Hematopoietic multipotent progenitor cell treated with erythropoietin and hydrocortisone succinate and interleukin-3 and kit ligand, for 17 days (in vitro differentiated cells): ENCODE results near the gene PRKD2.

ENCODE experiments used
- DNase-seq: peaks from one replicate; pipeline ENCODE4 v3.0.0-alpha.2; 2015; ENCODE audit warnings: low spot score

Gene PRKD2

DNA sequence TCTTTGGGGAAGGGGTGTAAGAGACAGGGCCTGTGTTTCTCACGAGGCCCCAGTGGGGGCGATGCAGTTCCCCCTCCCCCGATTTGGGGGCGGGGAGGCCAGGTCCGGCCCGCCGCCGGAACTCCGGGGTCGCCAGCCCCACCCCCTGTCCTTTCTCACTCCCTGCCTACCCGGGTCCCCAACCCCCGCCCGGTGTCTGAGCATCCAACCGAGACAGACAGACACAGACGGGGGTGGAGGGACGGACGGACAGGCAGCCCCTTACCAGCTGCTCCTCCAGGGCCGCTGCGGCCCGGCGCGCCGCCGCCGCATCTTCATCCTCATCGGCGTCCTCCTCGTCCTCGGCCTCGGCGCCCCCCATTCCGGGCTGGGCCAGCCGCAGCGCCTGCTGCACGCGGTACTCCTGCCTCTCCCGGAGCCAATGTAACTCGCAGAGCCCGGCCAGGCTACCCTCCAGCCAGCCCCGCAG is 56.3 kb downstream of the PRKD2 start:
- no peak for DNase-seq

DNA sequence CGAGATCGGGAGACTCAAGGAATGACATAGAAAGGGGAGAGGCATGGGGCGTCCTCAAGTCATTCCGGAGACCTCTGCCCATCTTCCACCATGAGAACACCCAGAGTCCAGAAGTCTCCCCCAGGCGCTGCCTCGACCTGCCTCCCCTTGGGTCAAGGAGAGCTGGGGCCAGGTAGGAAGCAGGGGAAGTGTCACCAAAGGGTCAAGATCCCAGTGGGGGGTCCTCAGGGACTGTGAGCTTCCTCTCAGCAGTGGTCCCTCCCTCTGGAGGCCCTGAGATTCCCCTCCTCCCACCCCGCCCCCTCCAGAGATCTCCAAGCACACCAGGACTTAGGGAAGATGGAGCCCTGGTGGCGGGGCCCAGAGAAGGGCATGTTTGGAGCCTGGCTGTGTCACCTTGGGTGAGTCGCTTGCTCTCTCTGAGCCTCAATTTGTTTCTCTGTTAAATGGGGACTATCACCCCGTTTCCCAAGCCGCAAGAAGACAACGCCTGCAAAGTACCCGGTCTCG is 56.9 kb downstream of the PRKD2 start:
- DNase-seq: peak; percentile 6

DNA sequence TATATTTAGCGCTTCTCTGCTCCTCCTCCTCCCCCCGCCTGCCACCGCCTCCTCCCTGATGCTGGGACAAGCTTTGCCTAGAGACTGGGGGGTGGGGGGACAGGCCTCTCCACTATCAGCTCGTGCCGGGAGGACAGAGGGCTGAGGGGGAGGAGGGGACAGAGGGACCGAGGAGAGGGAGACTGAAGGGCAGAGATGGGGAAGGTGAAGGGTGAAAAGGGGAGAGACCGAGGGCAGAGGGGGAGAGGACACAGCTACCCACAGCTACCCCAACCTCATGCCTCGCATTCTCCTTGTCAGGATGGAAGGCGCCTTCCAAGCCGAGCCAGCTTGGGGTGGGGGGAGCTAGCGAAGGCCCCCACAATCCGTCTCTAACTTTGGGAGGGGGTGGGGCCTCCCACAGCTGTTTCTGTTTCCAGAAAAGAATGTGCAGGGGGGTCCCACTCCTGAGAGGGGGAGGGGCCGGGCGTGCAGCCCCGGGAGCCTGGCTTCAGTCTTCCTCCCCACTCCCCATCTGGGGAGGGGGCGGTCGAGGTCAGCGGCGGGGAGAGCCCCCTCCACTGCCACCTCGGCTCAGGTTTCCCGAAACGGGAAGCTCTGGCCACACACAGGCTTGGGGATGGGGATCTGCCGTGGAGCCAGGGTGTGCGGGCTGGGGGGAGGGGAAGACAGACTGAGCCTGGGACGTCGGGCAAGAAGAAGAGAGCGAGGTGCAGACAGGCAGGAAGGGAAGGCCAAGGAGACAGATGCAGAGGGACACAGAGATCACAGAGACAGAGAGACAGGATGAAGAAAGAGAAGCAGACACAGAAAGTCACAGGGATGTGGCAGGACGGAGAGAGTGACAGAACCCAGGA is 57.5 kb downstream of the PRKD2 start:
- DNase-seq: no peak

DNA sequence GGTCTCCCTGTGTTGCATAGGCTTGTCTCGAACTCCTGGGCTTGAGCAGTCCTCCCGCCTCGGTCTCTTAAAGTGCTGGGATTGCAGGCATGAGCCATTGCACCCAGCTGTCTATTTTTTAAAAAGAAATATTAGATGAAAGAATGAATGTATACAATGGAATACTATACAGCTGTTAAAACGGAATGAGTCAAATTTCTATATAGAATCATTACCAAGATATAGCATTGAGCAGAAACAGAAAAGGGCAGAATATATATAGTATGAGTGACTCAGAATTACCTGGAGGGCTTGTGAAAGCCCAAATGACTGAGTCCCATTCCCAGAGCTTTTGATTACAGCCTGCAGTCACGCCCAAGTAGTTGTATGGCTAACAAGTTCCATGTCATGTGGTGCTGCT is 60.4 kb downstream of the PRKD2 start:
- no peak for DNase-seq

DNA sequence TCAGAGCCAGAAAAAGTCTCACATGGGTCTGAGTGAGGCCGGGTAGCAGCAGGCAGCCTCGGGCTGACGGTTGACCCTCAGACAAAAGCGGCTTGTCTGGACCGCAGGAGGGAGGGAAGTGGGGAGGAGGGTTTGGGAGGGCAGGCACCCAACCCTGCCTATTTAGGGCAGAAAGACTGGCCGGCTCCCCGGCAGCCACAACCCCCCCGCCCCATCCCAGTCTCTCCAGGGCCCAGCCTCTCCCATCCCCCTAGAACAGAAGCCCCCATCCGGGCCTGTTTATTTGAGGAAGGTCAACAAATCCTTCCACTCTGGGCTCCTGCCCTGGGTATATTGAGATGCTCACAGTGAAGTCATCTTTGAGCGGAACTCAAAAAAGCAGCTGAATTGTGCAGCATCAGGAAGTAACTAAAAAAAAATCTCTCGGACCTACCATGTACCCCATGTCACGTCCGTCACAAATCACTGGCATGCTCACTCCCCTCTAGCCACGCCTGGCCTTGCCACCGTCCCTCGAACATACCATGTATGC is 62.2 kb downstream of the PRKD2 start:
- DNase-seq: no peak

DNA sequence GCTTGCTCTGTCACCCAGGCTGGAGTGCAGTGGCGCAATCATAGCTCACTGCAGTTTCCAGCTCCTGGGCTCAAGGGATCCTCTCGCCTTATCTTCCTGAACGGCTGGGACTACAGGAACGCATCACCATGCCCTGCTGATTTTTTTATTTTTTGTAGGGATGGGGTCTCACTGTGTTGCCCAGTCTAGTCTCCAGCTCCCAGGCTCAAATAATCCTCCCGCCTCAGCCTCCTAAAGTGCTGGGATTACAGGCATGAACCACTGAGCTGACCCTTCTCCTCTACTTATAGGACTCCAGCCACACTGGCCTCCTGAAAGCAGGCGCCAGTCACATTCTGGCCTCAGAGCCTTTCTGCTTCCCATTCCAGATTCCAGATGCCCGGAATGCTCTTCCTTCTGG is 66.5 kb downstream of the PRKD2 start:
- DNase-seq: no peak

DNA sequence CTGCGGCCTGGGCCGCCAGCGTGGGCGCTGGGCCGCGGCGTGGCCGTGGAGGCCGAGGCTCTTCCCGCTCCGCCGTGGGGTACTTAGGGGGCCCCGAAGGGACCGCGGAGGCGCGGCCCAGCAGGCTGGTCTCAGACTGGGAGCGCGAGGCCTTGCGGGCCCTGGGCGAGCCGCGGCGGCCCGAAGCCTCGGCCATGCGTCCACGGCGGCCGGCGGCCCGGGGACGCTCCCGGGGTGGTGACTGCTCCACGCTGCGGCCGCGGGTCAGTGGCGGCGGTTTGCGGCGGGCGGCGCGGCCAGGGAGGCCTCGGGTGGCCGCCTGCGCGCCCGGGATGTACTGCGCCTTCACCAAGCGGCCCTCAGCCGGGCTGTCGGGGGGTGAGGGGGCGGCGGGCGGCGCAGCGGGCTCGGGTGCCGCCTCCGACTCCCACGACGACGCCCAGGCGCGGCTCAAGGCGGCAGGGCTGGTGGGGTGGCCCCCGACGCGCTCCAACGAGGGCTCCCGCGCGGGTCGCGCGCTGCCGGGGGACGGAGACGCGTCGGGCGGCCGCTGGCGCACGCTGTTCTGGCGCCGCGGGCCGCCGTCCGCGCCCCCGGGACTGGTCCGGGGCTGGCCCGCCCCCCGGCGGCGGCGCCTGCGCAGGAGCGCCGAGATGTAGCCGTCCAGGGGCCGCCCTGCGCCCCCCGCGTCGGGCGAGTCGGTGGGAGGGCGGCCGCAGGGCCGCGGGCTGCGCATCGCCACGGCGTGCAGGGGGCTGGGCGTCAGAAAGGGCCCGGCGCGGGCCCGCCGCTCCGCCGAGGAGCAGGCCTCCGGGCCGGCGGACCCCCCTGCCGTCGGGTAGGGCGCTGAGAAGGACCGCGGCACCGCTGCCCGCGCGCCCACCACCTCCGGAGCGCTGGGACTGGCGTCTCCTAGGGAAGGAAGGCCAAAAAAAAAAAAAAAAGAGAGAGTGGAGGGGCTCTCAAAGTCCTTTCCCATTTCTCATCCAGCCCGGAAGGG is 67.7 kb downstream of the PRKD2 start:
- no peak for DNase-seq

DNA sequence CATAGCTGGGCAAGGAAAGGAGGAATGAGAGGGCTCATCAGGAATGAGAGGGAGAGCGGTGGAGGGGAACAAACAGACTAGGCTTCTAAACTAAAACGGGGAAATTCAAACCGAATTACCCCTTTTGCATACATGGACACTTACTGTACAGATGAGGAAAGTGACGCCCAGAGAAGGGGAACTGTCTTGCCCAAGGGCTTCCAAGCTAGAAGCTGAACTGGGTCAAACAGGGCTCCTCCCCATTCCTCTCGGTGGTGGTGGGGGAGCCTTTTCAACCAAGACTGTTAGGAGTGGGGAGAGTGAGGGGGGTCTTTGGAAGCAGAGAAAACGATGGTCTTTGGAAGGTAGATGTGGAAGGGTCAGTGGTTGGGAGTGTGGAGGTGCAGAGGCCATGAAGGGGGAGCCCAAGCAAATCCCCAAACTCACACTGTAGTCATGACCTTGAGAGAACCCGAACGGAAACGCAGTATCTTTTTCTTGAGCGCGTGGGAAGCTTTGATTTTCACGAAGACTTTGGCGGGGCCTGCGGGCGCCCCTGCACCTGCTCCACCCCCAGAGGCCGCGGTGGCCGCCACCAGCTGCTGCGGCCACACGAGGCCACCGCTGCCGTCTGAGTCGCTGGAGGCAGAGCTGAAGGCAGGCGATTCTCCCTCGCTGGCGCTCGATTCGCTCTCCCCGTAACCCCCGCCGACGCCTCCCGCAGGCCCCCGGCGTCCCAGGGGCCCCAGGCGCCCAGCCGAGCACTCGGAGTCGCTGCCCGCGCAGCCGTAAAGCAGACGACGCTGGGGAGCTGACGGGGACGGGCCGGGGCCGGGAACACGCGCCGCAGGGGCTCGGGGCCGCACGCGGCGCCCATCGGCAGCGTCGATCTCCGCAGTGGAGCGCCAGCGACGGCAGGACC is 68.6 kb downstream of the PRKD2 start:
- no peak for DNase-seq

DNA sequence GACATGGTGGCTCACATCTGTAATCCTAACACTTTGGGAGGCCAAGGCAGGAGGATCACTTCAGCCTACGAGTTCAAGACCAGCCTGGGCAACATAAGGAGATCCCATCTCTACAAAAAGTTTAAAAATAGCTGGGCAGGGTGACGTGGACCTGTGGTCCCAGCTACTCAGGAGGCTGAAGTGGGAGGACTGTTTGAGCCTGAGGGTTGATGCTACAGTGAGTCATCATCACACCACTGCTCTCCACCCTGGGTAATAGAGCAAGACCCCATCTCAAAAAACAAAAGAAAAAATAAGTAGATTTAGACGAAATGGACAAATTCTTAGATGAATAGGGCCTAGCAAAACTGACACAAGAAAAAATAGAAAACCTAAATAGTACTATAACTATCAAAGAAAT is 70.5 kb downstream of the PRKD2 start:
- no peak for DNase-seq

DNA sequence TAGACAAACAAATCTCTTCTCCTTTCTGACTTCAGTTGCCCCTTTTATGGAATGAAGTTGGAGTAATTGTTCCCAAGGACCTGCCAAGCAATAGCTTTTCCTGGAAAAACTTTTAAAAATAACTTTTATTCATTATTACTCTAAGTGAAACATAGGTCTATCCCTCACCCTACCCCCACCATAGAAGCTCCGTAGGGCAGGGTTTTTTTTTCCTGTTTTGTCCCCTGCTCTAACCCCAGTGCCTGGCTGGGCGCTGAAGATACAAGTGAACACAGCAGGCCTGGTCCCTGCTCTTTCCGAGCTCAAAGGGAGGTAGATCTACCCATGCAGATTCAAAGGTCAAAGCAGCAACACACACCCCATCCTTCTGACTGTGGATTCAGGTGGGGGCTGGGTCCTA is 72.2 kb downstream of the PRKD2 start:
- DNase-seq: no peak

DNA sequence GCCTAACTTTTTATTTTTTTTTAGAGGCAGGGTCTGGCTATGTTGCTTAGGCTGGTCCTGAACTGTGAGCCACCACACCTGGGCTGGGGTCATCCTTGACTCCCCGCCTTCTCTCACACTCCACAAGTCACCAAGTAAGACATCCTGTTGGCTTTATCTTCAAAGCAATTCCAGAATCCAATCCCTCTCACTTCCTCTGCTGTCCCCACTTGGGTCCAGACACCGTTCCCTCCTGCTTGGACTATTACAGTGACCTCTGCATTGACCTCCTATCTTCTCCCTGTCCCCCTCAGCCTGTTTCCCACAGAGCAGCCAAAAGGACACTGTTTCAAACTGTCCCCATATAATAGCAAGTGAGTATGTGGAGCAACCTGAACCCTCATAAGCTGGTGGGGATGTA is 76.3 kb downstream of the PRKD2 start:
- DNase-seq: no peak

DNA sequence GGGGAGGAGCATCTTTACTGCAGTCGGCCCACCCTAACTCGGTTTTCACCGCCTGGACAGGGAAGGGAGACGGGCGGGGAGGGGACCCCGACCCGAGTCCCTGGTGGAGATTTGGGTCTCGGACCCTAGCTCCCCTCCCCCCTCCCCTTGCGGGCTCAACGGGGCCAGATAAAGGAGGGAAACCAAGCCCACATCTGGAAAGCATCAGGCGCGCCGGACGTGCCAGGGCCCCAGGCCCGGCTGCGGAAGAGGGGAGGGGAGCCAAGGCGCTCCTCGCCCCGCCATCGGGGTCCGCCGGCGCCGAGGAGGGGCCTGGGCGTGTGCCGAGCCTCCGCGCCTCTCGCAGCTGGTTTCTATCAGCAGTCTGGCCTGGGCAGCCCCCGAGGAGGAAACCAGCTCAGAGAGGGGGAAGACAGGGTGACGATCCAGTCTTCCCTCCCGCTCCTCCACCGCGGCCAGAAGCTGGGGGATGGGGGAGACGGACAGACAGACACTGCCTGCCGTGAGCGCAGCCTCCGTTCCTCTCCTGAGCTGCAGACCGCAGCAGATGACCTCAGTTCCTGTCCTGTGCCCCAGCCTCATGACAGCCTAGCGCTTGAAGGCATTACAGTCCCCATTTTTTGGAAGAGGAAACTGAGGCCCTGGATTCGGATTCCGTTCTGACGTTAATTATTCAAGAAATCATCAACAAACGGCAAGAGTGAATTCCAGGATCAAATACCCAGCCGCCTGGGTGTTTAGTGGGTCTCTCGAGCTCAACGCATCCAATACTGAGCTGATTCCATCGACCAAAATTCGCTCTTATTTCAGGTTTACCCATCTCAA is 77.3 kb downstream of the PRKD2 start:
- DNase-seq: no peak

DNA sequence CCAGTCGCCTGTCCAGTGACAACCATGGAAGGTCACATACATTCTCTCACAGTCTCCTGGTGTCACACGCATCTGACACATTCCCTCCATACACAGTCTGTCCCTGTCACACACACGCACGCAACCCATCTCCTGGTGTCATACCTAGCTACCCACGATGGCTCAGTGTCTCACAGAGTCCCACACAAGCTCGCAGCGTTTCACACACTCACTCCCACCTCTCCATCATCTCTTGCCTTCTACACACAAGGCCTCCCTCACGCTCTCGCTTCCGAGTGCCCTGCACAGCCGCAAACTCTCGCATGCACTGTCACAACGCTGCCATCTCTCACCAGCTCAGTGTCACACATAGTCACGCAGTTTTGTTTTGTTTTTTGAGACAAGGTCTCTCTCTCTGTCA is 79.7 kb downstream of the PRKD2 start:
- no peak for DNase-seq

DNA sequence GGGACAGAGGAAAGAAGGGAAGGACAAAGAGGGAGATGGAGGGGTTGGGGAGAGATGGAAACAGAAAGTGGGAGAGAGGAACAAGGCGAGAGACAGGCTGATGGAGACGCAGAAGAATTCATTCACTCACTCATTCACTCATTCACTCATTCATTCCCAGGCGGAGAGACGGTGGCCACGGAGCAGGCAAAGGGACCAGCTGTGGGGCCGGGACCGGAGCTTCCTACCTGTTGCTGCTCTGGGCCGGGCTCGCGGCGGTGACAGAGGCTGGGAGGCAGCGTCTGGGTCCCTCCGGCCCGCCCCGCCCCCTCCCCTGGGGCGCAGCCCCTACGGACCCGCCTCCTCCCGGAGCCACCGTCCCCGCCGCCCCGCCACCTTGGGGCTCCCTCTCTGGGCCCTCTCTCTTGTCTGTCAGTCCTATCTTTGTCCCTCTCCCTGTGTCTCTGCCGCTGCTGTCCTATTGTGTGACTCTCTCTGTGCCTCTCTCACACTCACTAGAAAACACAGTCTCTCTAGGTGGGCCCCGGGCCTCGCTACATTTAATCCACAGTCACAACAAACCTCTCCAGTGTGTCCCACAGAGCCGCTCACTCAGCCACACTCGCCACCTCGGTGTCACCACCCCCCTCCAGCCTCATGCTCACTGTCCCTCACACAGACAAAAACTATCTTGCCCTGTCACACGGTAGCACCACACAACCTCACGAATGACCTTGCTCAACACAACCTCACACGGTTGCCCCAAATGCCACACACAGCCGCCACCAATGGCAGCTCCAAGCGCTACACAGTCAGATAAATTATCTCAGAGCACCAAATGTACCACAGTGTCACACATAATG is 80.8 kb downstream of the PRKD2 start, which contains the start of gene GNG8:
TSS of gene GNG8 (minus strand) at position 283 of the 842 bp plus-strand sequence. CDS start 1,520 bp downstream, outside the sequence.
- no peak for DNase-seq

DNA sequence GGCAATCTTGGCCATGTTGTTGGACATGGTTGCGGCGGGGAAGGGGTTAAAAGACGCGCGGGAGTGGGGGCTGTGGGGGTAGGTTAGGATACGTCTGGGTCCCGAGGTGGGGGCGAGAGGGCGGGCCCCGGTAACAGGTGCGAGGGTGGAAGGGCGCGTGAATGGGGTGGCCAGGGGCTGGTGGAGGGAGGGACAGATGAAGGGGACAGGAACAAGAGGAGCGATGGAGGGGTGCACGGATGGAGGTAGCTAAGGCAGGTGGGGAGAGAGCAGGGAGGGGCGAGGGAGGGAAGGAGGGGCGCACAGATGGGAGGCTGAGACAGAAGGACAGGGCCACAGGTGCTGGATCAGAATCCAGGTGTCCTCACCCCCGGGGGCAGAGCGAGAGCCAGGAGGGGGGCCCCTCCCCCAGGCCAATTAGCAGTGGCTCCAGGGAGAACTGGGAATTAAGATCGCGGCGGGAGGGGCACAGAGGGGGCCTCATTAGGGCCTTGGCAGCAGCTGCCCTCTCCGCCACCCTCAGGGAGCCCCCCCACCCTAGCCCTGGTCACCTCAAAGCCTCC is 82.2 kb downstream of the PRKD2 start:
- DNase-seq: no peak

DNA sequence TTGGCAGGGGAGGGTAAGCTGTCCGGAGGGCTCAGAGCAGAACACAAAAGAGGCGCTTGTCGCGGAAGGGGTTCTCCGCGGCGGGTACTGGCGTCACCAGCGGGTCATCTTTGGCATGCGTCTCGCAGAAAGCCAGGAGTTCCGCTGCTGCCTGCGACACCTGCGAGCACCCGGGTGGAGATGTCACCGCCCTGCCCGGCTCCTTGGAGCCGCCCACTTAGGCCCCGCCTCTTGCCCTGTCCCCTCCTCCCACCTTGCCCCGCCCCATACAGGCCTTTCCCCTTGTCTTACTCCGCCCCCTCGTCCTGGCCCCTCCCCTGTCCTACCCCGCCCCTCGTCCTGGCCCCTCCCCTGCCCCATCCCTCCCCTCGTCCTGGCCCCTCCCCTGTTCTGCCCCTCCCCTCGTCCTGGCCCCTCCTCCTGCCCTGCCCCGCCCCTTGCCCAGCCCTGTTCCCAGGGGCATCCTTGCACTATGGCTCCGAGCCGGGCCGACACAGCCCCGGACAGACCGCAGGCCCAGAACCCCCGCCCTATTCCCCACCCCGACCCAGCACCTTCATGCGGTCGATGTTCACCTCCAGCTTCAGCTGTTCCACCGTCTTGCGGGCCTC is 82.8 kb downstream of the PRKD2 start:
- DNase-seq: peak; percentile 93

DNA sequence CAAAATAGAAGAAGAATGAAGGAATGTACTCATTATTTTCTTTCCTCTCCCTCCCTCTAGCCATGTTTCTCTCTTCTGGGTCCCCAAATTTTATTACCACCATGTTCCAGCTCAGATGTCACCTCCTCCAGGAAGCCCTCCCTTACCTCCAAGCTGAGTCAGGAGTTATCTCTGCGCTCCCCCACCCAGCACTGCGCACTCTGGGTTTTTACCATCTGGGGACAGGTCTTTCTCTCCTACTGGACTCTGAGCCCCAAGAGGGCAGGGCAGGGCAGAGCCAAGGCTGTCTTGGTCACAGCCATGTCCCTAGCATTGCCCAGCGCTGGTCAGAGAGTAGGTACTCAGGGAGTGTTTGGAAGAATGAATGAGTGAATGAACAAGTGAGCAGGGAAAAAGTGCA is 83.8 kb downstream of the PRKD2 start:
- DNase-seq: no peak

DNA sequence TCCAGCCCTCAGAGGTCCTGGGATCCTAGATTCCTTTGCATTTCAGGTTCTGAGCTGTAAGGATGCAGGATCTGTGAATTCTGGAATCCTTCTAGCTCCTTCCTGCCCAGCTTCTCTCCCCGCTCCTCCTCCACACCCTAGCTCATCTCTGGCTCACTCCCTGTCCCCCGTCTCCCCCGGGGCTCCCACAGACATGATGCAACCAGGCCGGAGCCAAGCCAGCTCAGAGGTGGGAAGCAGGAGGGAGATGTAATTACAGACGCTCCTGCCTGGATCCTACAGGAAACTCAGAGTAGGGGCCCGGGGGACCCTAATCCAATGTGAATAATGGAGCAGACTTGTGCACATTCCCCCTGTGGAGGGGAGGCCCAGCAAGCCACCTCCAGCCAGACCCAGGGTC is 85.4 kb downstream of the PRKD2 start:
- no peak for DNase-seq
